ENCODE measurements around the gene SLC8A2. TPM values are rescaled to one million over a fixed set of nuclear protein-coding genes. Genes with fewer than 3 reads are reported as not detected.

SLC8A2 gene
- total RNA-seq, 1 experiment from 2014 or later = 11.3 TPM

- Histone ChIP-seq H3K9me3 (ENCODE audit: control insufficient read depth, low read depth, low read length) (no peaks in the 10 kb centered on the region), H3K79me2 (ENCODE audit: insufficient read depth, low read length) (peaks cover 7% of the 10 kb centered on the region; the same call in 1 of the 2 replicates), H4K20me1 (ENCODE audit: control insufficient read depth, insufficient read depth, insufficient read length) (no peaks in the 10 kb centered on the region), H3K23ac (ENCODE audit: insufficient read length, low read depth, low read length) (no peak overlapping the region), H3K56ac (ENCODE audit: insufficient read length, low read depth, low read length) (no peak overlapping the region), H2AFZ (ENCODE audit: low read length) (no peak overlapping the region), H3K23me2 (ENCODE audit: insufficient read length, low read depth, low read length, poor library complexity, severe bottlenecking) (peaks cover 3% of the 10 kb centered on the region), H2BK15ac (ENCODE audit: low read depth, low read length) (no peak overlapping the region), H3K27ac (ENCODE audit: insufficient read length, low read depth, low read length) (no peak overlapping the region), H3K4me1 (ENCODE audit: insufficient read depth, low read length) (no peaks in the 10 kb centered on the region), H3T11ph (ENCODE audit: low read length) (no peak overlapping the region), H2BK120ac (ENCODE audit: low read depth, low read length, poor library complexity, severe bottlenecking) (no peak overlapping the region), H2BK20ac (ENCODE audit: low read depth, low read length, poor library complexity, severe bottlenecking) (no peak overlapping the region), H3K79me1 (ENCODE audit: insufficient read depth, low read depth, low read length, poor library complexity, severe bottlenecking) (peaks cover 12% of the 10 kb centered on the region), H4K8ac (replicated peaks; ENCODE audit: insufficient read length, low read depth, low read length) (no peak overlapping the region), H3K4me2 (ENCODE audit: insufficient read depth, insufficient read length, low read length) (no peak overlapping the region), H3K4ac (ENCODE audit: low read depth, low read length) (no peak overlapping the region), H2BK12ac (ENCODE audit: insufficient read length, low read depth, low read length) (no peak overlapping the region), H4K5ac (ENCODE audit: insufficient read length, low read depth, low read length) (no peak overlapping the region), H2BK5ac (ENCODE audit: insufficient read length, low read length) (no peak overlapping the region), H2AK5ac (ENCODE audit: insufficient read length, low read length) (no peak overlapping the region), H3K9ac (ENCODE audit: extremely low read depth, insufficient read length, low read length) (no peak overlapping the region), H3K14ac (ENCODE audit: insufficient read depth, low read length) (no peak overlapping the region), H4K91ac (ENCODE audit: insufficient read length, low read depth, low read length) (no peak overlapping the region), H3K18ac (ENCODE audit: insufficient read length, low read depth, low read length) (no peak overlapping the region), H3K27me3 (ENCODE audit: insufficient read depth, low read length) (no peaks in the 10 kb centered on the region)
- Mint-ChIP-seq H3K4me1 (peaks cover 20 to 26% of the 10 kb centered on the region in 2 experiments), H3K4me3 (no peak overlapping the region; a peak in 1 of 5 replicates), H3K27ac (peak overlapping the region in 2 of 3 experiments; percentile 20 to 23; a peak in 1 of 7 replicates), H3K9me3 (no peaks in the 10 kb centered on the region), H3K36me3 (ENCODE audit: insufficient read depth in 1 of 3, low read depth in 3 of 3) (no peaks in the 10 kb centered on the region), H3K27me3 (ENCODE audit: low read depth) (no peaks in the 10 kb centered on the region)
- DNase-seq = no peak
- no CpG with 5 or more reads among the region's 20 CpGs for WGBS (ENCODE audit: extremely low coverage, insufficient read length, low lambda C conversion rate)
- TF ChIP-seq, protein P1, sequence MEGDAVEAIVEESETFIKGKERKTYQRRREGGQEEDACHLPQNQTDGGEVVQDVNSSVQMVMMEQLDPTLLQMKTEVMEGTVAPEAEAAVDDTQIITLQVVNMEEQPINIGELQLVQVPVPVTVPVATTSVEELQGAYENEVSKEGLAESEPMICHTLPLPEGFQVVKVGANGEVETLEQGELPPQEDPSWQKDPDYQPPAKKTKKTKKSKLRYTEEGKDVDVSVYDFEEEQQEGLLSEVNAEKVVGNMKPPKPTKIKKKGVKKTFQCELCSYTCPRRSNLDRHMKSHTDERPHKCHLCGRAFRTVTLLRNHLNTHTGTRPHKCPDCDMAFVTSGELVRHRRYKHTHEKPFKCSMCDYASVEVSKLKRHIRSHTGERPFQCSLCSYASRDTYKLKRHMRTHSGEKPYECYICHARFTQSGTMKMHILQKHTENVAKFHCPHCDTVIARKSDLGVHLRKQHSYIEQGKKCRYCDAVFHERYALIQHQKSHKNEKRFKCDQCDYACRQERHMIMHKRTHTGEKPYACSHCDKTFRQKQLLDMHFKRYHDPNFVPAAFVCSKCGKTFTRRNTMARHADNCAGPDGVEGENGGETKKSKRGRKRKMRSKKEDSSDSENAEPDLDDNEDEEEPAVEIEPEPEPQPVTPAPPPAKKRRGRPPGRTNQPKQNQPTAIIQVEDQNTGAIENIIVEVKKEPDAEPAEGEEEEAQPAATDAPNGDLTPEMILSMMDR (conservative IDR thresholded peaks at IDR 0.05) = no peak
Observed at GRCh38 chr19:47509170-47509847, 37.6 kb upstream of the SLC8A2 start.

All from H9 (cell line).